ENCODE results near the gene LRRN2. TPM values are rescaled to one million over a fixed set of nuclear protein-coding genes. Genes with fewer than 3 reads are reported as not detected.
A peak's percentile ranks its signal among the peaks of the same experiment; 100 is the strongest.

LRRN2 gene
- total and polyA plus RNA-seq, 9 of the 15 experiments (the other 6 are each of a cell fraction or from before 2014, with no cell fraction given), result 0.05 TPM; not detected in 8

DNA sequence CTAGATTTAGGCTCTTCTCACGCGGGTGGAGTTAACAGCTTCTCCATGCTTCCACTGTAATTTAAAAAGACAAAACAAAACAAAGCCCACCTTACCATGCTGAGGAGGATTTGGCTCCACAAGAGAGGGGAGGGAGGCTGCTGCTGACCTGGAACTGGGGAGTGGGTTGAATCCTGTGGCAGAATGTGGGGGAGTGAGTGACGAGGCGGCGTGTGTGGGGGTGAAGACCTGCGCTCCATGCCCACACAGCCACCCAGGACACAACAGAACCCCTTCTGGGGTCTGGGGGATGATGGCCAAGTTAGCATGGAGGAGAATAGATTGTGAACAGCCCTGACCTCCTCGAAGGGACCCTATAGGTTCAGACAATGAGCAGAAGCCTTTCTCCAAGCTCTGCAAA lies 44.0 kb upstream of the LRRN2 start:
- ChIA-PET POLR2A (interaction anchor here (1.0 kb wide), 1 partner anchor 33 kb away, joined by 3 read pairs; no protein-coding TSS in a partner anchor), CTCF (ENCODE audit: low intra/inter-chr PET ratio) (no interaction called here)
- no peaks in the 10 kb centered on the region for H4K20me1 ChIP-seq (replicated peaks; ENCODE audit: control insufficient read depth, insufficient read depth, low read length)
- no peak overlapping the region for H3K4me3 ChIP-seq
- 30% methylated on average over 7 of the region's 7 CpGs for WGBS (ENCODE audit: insufficient coverage, low coverage, missing lambda C conversion rate)
- H3K9ac ChIP-seq (ENCODE audit: insufficient read depth in 1 of 2, low read depth in 2 of 2, low read length in 2 of 2), result no peak overlapping the region
- no TSS peak for BruUV-seq (replicated peaks)
- H3K79me2 ChIP-seq (ENCODE audit: control insufficient read depth, insufficient read depth, low read length), result no peaks in the 10 kb centered on the region
- H3K27me3 ChIP-seq (ENCODE audit: control insufficient read depth in 2 of 2, insufficient read depth in 2 of 2, low read length in 2 of 2), result peaks cover 9 to 48% of the 10 kb centered on the region in 2 experiments
- intact Hi-C loops (cut with micrococcal nuclease) (no loop called here), in situ Hi-C loops (cut with MboI) (no loop called here)
- no peaks in the 10 kb centered on the region for H3K9me1 ChIP-seq (ENCODE audit: control insufficient read depth, insufficient read depth, low read length)
- ATAC-seq, result no peak
- DNase-seq (ENCODE audit: extremely low read depth in 1 of 4, low spot score in 3 of 4), result no peak
- H2AFZ ChIP-seq (ENCODE audit: low read depth, low read length), result no peak overlapping the region
- H3K9me3 ChIP-seq (replicated peaks; ENCODE audit: control insufficient read depth, insufficient read depth, low read depth, low read length), result no peaks in the 10 kb centered on the region
- no peak overlapping the region for H3K4me2 ChIP-seq (ENCODE audit: insufficient read depth, low read length)
- no peaks in the 10 kb centered on the region for H3K36me3 ChIP-seq (ENCODE audit: control insufficient read depth, insufficient read depth, low read length)
- no peak overlapping the region for H3K27ac ChIP-seq (ENCODE audit: extremely low read depth, low read depth, low read length)
- H3K4me1 ChIP-seq (replicated peaks in 1 of 2; ENCODE audit: control insufficient read depth in 2 of 2, insufficient read depth in 2 of 2, low read length in 2 of 2), result no peaks in the 10 kb centered on the region; a peak in 3 of 5 replicates
- peak; percentile 31; the same call in 1 of the 2 replicates for TF ChIP-seq EGR1 (conservative IDR thresholded peaks at IDR 0.05)
- TF ChIP-seq, protein P1, sequence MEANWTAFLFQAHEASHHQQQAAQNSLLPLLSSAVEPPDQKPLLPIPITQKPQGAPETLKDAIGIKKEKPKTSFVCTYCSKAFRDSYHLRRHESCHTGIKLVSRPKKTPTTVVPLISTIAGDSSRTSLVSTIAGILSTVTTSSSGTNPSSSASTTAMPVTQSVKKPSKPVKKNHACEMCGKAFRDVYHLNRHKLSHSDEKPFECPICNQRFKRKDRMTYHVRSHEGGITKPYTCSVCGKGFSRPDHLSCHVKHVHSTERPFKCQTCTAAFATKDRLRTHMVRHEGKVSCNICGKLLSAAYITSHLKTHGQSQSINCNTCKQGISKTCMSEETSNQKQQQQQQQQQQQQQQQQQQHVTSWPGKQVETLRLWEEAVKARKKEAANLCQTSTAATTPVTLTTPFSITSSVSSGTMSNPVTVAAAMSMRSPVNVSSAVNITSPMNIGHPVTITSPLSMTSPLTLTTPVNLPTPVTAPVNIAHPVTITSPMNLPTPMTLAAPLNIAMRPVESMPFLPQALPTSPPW (CRISPR knock-in tag; IDR thresholded peaks at IDR 0.05), result no peak
- FAIRE-seq, result no peak

DNA sequence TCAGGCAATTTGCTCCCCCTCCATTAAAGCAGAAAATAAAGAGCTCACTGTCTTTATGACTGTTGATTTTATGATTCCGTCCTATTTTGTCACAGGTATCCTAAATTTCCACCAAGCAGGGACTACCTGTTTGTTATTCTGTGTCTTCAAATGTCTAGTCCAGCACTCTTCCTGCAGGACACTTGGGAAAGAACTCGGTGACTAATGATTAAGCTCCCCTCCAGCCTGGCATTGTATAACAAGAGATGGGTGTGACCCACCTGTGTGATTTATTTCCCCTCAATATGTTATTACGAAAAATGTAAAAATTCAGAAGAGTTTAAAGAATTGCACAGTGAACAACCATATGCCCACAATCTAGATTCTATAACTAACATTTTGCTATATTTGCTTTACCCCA lies 42.9 kb upstream of the LRRN2 start:
- ATAC-seq (no peak), DNase-seq (ENCODE audit: extremely low read depth in 1 of 4, low spot score in 3 of 4) (no peak), FAIRE-seq (no peak)
- Histone ChIP-seq H3K9ac (ENCODE audit: insufficient read depth in 1 of 2, low read depth in 2 of 2, low read length in 2 of 2) (no peak overlapping the region), H3K79me2 (ENCODE audit: control insufficient read depth, insufficient read depth, low read length) (no peaks in the 10 kb centered on the region), H3K9me1 (ENCODE audit: control insufficient read depth, insufficient read depth, low read length) (no peaks in the 10 kb centered on the region), H3K27ac (ENCODE audit: extremely low read depth, low read depth, low read length) (no peak overlapping the region), H2AFZ (ENCODE audit: low read depth, low read length) (no peak overlapping the region), H3K9me3 (replicated peaks; ENCODE audit: control insufficient read depth, insufficient read depth, low read depth, low read length) (no peaks in the 10 kb centered on the region), H4K20me1 (replicated peaks; ENCODE audit: control insufficient read depth, insufficient read depth, low read length) (no peaks in the 10 kb centered on the region), H3K27me3 (ENCODE audit: control insufficient read depth in 2 of 2, insufficient read depth in 2 of 2, low read length in 2 of 2) (peaks cover 7 to 37% of the 10 kb centered on the region in 2 experiments), H3K4me1 (replicated peaks in 1 of 2; ENCODE audit: control insufficient read depth in 2 of 2, insufficient read depth in 2 of 2, low read length in 2 of 2) (no peaks in the 10 kb centered on the region; a peak in 3 of 5 replicates), H3K4me2 (ENCODE audit: insufficient read depth, low read length) (no peak overlapping the region), H3K36me3 (ENCODE audit: control insufficient read depth, insufficient read depth, low read length) (no peaks in the 10 kb centered on the region), H3K4me3 (no peak overlapping the region)
- in situ Hi-C loops (cut with MboI) (no loop called here), intact Hi-C loops (cut with micrococcal nuclease) (no loop called here)
- ChIA-PET CTCF (ENCODE audit: low intra/inter-chr PET ratio) (interaction anchor here (0.6 kb wide), 1 partner anchor 928 kb away, joined by 3 read pairs; no protein-coding TSS in a partner anchor), POLR2A (interaction anchor here (1.1 kb wide), 1 partner anchor 10 kb away, joined by 3 read pairs; no protein-coding TSS in a partner anchor)
- BruUV-seq (replicated peaks), result no TSS peak
- 41% methylated on average over 3 of the region's 3 CpGs for WGBS (ENCODE audit: insufficient coverage, low coverage, missing lambda C conversion rate)
- TF ChIP-seq, protein P2, sequence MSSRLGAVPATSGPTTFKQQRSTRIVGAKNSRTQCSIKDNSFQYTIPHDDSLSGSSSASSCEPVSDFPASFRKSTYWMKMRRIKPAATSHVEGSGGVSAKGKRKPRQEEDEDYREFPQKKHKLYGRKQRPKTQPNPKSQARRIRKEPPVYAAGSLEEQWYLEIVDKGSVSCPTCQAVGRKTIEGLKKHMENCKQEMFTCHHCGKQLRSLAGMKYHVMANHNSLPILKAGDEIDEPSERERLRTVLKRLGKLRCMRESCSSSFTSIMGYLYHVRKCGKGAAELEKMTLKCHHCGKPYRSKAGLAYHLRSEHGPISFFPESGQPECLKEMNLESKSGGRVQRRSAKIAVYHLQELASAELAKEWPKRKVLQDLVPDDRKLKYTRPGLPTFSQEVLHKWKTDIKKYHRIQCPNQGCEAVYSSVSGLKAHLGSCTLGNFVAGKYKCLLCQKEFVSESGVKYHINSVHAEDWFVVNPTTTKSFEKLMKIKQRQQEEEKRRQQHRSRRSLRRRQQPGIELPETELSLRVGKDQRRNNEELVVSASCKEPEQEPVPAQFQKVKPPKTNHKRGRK (tag; IDR thresholded peaks at IDR 0.05), result no peak
- TF ChIP-seq, protein P3, sequence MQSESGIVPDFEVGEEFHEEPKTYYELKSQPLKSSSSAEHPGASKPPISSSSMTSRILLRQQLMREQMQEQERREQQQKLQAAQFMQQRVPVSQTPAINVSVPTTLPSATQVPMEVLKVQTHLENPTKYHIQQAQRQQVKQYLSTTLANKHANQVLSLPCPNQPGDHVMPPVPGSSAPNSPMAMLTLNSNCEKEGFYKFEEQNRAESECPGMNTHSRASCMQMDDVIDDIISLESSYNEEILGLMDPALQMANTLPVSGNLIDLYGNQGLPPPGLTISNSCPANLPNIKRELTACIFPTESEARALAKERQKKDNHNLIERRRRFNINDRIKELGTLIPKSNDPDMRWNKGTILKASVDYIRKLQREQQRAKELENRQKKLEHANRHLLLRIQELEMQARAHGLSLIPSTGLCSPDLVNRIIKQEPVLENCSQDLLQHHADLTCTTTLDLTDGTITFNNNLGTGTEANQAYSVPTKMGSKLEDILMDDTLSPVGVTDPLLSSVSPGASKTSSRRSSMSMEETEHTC (IDR thresholded peaks at IDR 0.05), result no peak
- TF ChIP-seq, protein P4, sequence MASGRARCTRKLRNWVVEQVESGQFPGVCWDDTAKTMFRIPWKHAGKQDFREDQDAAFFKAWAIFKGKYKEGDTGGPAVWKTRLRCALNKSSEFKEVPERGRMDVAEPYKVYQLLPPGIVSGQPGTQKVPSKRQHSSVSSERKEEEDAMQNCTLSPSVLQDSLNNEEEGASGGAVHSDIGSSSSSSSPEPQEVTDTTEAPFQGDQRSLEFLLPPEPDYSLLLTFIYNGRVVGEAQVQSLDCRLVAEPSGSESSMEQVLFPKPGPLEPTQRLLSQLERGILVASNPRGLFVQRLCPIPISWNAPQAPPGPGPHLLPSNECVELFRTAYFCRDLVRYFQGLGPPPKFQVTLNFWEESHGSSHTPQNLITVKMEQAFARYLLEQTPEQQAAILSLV (tag; IDR thresholded peaks at IDR 0.05), result no peak
- no peak for TF ChIP-seq KLF6 (CRISPR knock-in tag; IDR thresholded peaks at IDR 0.05; ENCODE audit: borderline replicate concordance)
- TF ChIP-seq, protein P5, sequence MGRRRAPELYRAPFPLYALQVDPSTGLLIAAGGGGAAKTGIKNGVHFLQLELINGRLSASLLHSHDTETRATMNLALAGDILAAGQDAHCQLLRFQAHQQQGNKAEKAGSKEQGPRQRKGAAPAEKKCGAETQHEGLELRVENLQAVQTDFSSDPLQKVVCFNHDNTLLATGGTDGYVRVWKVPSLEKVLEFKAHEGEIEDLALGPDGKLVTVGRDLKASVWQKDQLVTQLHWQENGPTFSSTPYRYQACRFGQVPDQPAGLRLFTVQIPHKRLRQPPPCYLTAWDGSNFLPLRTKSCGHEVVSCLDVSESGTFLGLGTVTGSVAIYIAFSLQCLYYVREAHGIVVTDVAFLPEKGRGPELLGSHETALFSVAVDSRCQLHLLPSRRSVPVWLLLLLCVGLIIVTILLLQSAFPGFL (CRISPR knock-in tag; IDR thresholded peaks at IDR 0.05), result no peak

All from K562 (cell line).